ENCODE measurements around the gene ELFN1. TPM values are rescaled to one million over a fixed set of nuclear protein-coding genes. Genes with fewer than 3 reads are reported as not detected.

ELFN1 gene
- total RNA-seq, 1 donor from 2014 or later, result 0.65 TPM

- no peak overlapping the region for H3K27ac Mint-ChIP-seq (ENCODE audit: unreplicated experiment)
- H3K4me3 Mint-ChIP-seq (ENCODE audit: unreplicated experiment), result no peak overlapping the region
- TF ChIP-seq CTCF (IDR thresholded peaks at IDR 0.05), result no peak
- H3K4me1 Mint-ChIP-seq (ENCODE audit: low read depth), result no peaks in the 10 kb centered on the region
- H3K36me3 Mint-ChIP-seq (ENCODE audit: low read depth), result no peaks in the 10 kb centered on the region
- H3K27me3 Mint-ChIP-seq (ENCODE audit: low read depth), result peaks cover 18% of the 10 kb centered on the region
- no peaks in the 10 kb centered on the region for H3K9me3 Mint-ChIP-seq (ENCODE audit: low read depth)
- no peak for DNase-seq (ENCODE audit: low spot score)
Measured at GRCh38 chr7:1741751-1742554, 71.9 kb downstream of the ELFN1 start.

GRCh38 chr7:1742555-1743303 lies 72.7 kb downstream of the ELFN1 start:
- no peak for TF ChIP-seq CTCF (IDR thresholded peaks at IDR 0.05)
- Mint-ChIP-seq H3K9me3 (ENCODE audit: low read depth) (no peaks in the 10 kb centered on the region), H3K4me3 (ENCODE audit: unreplicated experiment) (no peak overlapping the region), H3K36me3 (ENCODE audit: low read depth) (no peaks in the 10 kb centered on the region), H3K4me1 (ENCODE audit: low read depth) (no peaks in the 10 kb centered on the region), H3K27me3 (ENCODE audit: low read depth) (peaks cover 16% of the 10 kb centered on the region), H3K27ac (ENCODE audit: unreplicated experiment) (no peak overlapping the region)
- DNase-seq (ENCODE audit: low spot score), result no peak

- no peaks in the 10 kb centered on the region for H3K36me3 Mint-ChIP-seq (ENCODE audit: low read depth)
- peaks cover 18% of the 10 kb centered on the region for H3K27me3 Mint-ChIP-seq (ENCODE audit: low read depth)
- H3K9me3 Mint-ChIP-seq (ENCODE audit: low read depth), result no peaks in the 10 kb centered on the region
- H3K4me1 Mint-ChIP-seq (ENCODE audit: low read depth), result no peaks in the 10 kb centered on the region
- no peak for TF ChIP-seq CTCF (IDR thresholded peaks at IDR 0.05)
- no peak overlapping the region for H3K4me3 Mint-ChIP-seq (ENCODE audit: unreplicated experiment)
- no peak for DNase-seq (ENCODE audit: low spot score)
- no peak overlapping the region for H3K27ac Mint-ChIP-seq (ENCODE audit: unreplicated experiment)
Measured at GRCh38 chr7:1743481-1744230, 73.6 kb downstream of the ELFN1 start.

GRCh38 chr7:1744296-1745017 lies 74.4 kb downstream of the ELFN1 start:
- Mint-ChIP-seq H3K27ac (ENCODE audit: unreplicated experiment) (no peak overlapping the region), H3K4me3 (ENCODE audit: unreplicated experiment) (no peak overlapping the region), H3K4me1 (ENCODE audit: low read depth) (no peaks in the 10 kb centered on the region), H3K9me3 (ENCODE audit: low read depth) (no peaks in the 10 kb centered on the region), H3K36me3 (ENCODE audit: low read depth) (no peaks in the 10 kb centered on the region), H3K27me3 (ENCODE audit: low read depth) (peaks cover 10% of the 10 kb centered on the region)
- no peak for DNase-seq (ENCODE audit: low spot score)
- no peak for TF ChIP-seq CTCF (IDR thresholded peaks at IDR 0.05)
